ENCODE results near the gene FUT3.
A peak's percentile ranks its signal among the peaks of the same experiment; 100 is the strongest.
"Not testable (repeated sequence)": the region's sequence is repeated elsewhere in the genome, so short reads cannot be mapped to it uniquely, and the experiment has no call there.

FUT3 gene

GRCh38 chr19:5857203-5858081 is 6.2 kb upstream of the FUT3 start:
- DNase-seq (ENCODE audit: low read depth) = no peak
- no peak overlapping the region for H3K4me3 ChIP-seq (ENCODE audit: control insufficient read depth, low read depth, low read length)
- no peak for TF ChIP-seq CTCF (conservative IDR thresholded peaks at IDR 0.05; ENCODE audit: control insufficient read depth, insufficient read depth, low read depth, low read length)

GRCh38 chr19:5855151-5855550 is 3.9 kb upstream of the FUT3 start:
- not testable (repeated sequence) for DNase-seq (ENCODE audit: low read depth); H3K4me3 ChIP-seq (ENCODE audit: control insufficient read depth, low read depth, low read length)

GRCh38 chr19:5854121-5854520 is 2.9 kb upstream of the FUT3 start:
- not testable (repeated sequence) for DNase-seq (ENCODE audit: low read depth); H3K4me3 ChIP-seq (ENCODE audit: control insufficient read depth, low read depth, low read length)

- no peak overlapping the region for H3K4me3 ChIP-seq (ENCODE audit: control insufficient read depth, low read depth, low read length)
- TF ChIP-seq CTCF (conservative IDR thresholded peaks at IDR 0.05; ENCODE audit: control insufficient read depth, insufficient read depth, low read depth, low read length) = no peak
- DNase-seq (ENCODE audit: low read depth) = peak; percentile 65
Observed at GRCh38 chr19:5850743-5851293, 431 bp downstream of the FUT3 start.

GRCh38 chr19:5850189-5850588 is 1.1 kb downstream of the FUT3 start:
- DNase-seq (ENCODE audit: low read depth) = no peak
- no peak for TF ChIP-seq CTCF (conservative IDR thresholded peaks at IDR 0.05; ENCODE audit: control insufficient read depth, insufficient read depth, low read depth, low read length)
- H3K4me3 ChIP-seq (ENCODE audit: control insufficient read depth, low read depth, low read length) = no peak overlapping the region

- H3K4me3 ChIP-seq (ENCODE audit: control insufficient read depth, low read depth, low read length); DNase-seq (ENCODE audit: low read depth): not testable (repeated sequence)
Observed at GRCh38 chr19:5848621-5849020, 2.6 kb downstream of the FUT3 start.

- not testable (repeated sequence) for DNase-seq (ENCODE audit: low read depth); H3K4me3 ChIP-seq (ENCODE audit: control insufficient read depth, low read depth, low read length)
Observed at GRCh38 chr19:5847846-5848245, 3.4 kb downstream of the FUT3 start.

- no peak for DNase-seq (ENCODE audit: low read depth)
- TF ChIP-seq CTCF (conservative IDR thresholded peaks at IDR 0.05; ENCODE audit: control insufficient read depth, insufficient read depth, low read depth, low read length) = no peak
- H3K4me3 ChIP-seq (ENCODE audit: control insufficient read depth, low read depth, low read length) = no peak overlapping the region
Observed at GRCh38 chr19:5844456-5845433, 6.5 kb downstream of the FUT3 start.
